Kidney epithelial cell (primary cell): ENCODE data around the gene PDZD7. TPM values are rescaled to one million over a fixed set of nuclear protein-coding genes. Genes with fewer than 3 reads are reported as not detected.

ENCODE experiments used
- DNase-seq: peaks from one replicate; pipeline ENCODE4 v3.0.0-alpha.2; 2010; ENCODE audit warnings: low read depth
- H3K27me3 ChIP-seq: 2 replicates; pipeline ENCODE4 v1.6.0; 2011; ENCODE audit warnings: low read length; ENCODE audit not compliant: control insufficient read depth, insufficient read depth
- H3K36me3 ChIP-seq: 2 replicates; pipeline ENCODE4 v1.5.1; 2011; ENCODE audit warnings: low read length; ENCODE audit not compliant: control insufficient read depth, insufficient read depth
- H3K4me3 ChIP-seq: 2 replicates; pipeline ENCODE4 v1.5.1; 2011; ENCODE audit warnings: low read depth, mild to moderate bottlenecking, control low read depth, low read length
- CTCF ChIP-seq: IDR thresholded peaks from 2 replicates; pipeline ENCODE4 v1.5.1; 2011; ENCODE audit warnings: mild to moderate bottlenecking, moderate library complexity, low read length, control low read depth, inconsistent platforms; ENCODE audit not compliant: insufficient read depth, poor library complexity, severe bottlenecking
- total RNA-seq: library from RNA; depleted of rRNA; stranded (reverse); fragments of >200 nt; gene quantifications from 2 replicates; pipeline ENCODE4 v1.2.3, GENCODE V29; 2015

Gene PDZD7
- total RNA-seq, 1 donor from 2014 or later, result 3.5 TPM

GRCh38 chr10:101000127-101000914, 30.6 kb downstream of the PDZD7 start:
- peaks cover 2% of the 10 kb centered on the region for H3K36me3 ChIP-seq
- peak overlapping the region; percentile 90 for H3K4me3 ChIP-seq
- no peak for TF ChIP-seq CTCF
- no peak for DNase-seq
- no peaks in the 10 kb centered on the region for H3K27me3 ChIP-seq

GRCh38 chr10:100999742-101000126, 31.2 kb downstream of the PDZD7 start, which contains the start of gene LZTS2:
Gene LZTS2 (plus strand): TSS chr10:100999808. CDS start chr10:101002539, 2,731 bp downstream.
- Histone ChIP-seq H3K36me3 (peaks cover 2% of the 10 kb centered on the region), H3K27me3 (no peaks in the 10 kb centered on the region), H3K4me3 (peak within 1 kb of the TSS; percentile 90)
- no peak for TF ChIP-seq CTCF
- DNase-seq, result no peak

DNA sequence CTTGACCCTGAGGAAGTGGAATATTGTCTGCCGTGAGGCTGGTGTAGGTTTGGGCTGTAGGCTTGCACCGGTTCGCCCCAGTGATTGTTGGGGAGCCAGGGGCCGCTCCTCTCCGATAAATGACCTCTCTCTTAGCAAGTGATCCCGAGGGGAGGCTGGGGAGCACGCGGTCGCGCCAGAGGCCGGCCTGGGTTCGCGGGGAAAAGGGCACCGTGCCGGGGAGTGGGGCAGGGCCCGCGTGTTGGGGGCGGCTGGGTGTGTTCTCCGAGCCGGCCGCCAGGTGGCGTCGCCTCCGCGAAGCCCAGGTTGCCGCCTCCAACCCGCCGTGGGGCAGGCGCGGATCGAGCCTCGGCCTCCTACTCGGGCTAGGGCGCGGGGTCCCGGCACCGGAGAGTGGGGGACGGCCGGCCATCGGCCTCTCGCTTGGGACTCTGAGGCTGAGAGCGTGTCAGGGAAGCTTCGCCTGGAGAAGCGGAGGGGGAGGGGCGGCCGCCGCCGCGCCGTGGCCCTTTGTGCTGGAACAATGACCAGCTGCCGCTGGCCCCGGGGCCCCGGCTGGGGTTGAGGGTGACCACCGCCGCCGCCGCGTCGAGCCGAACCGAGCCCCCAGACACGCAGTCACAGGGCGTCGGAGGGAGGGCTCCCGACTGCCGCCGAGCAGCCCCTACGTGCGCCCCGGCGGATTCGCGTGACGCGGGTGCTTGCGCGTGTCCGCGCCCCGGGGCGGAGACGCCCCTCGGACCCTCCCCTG, 31.8 kb downstream of the PDZD7 start:
- peaks cover 2% of the 10 kb centered on the region for H3K36me3 ChIP-seq
- DNase-seq, result no peak
- peak overlapping the region; percentile 90 for H3K4me3 ChIP-seq
- TF ChIP-seq CTCF, result peak; percentile 54
- H3K27me3 ChIP-seq, result no peaks in the 10 kb centered on the region

- TF ChIP-seq CTCF, result no peak
- DNase-seq, result no peak
- Histone ChIP-seq H3K36me3 (peaks cover 2% of the 10 kb centered on the region), H3K27me3 (no peaks in the 10 kb centered on the region), H3K4me3 (peak overlapping the region; percentile 90)
Measured at GRCh38 chr10:100998183-100998990, 32.5 kb downstream of the PDZD7 start.

DNA sequence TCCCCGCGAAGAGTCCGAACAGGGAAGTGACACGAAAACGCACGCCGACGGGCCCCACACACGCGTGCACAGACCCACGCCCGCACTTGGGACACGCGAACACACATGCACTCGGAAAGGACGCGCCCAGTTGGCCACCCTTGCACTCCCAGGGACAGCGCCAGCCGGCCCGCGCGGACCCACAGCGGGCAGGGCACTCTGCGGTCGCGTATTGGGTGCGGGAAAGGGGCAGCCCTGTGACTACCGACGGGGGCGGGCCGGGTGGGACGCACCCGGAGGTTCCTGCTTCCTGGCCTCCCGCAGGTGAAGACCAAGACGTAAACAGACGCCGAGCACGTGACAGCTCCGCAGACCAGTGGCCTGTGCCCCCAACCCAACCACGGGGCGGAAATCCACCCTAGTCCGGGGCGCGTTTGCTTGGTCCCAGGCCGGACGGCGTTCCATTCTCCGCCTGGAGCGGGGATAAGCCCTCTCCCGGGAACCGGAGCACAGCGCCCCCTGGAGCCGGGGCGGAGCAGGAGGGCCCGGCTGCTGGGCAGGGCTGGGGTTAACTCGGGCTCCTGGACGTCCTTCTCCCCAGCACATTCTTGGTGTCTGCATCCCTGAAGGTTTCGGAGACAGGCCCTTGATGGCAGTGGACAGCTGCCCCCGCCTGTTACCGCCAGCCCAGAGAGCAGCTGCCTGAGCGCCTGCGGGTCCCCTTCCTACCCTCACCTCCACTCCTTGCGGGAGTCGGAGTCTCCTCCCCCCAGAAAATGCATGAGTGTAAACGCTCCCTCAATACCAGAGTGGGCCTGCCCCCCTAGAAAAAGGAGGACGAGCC, 33.4 kb downstream of the PDZD7 start:
- DNase-seq, result no peak
- H3K36me3 ChIP-seq, result no peaks in the 10 kb centered on the region
- TF ChIP-seq CTCF, result peak; percentile 95
- H3K27me3 ChIP-seq, result no peaks in the 10 kb centered on the region
- peak overlapping the region; percentile 90 for H3K4me3 ChIP-seq
